PFSK-1 (cell line): Measurements from ENCODE around the gene DMRTA2.

Experiments used
- POLR2AphosphoS5 ChIP-seq: IDR thresholded peaks from 2 replicates; pipeline ENCODE4 v1.6.1; 2012; ENCODE audit warnings: low read depth, mild to moderate bottlenecking, control low read depth, low read length, moderate library complexity
- SIN3A ChIP-seq: IDR thresholded peaks from 2 replicates; pipeline ENCODE4 v1.6.1; 2012; ENCODE audit warnings: mild to moderate bottlenecking, low read length, moderate library complexity, borderline replicate concordance; ENCODE audit not compliant: insufficient read depth

- TF ChIP-seq SIN3A = no peak
- TF ChIP-seq POLR2AphosphoS5 = no peak
These were observed 49.7 kb downstream of the DMRTA2 start for GRCh38 chr1:50373532-50373931.
